Stimulated activated naive CD8-positive, alpha-beta T cell treated with anti-CD3 and anti-CD28 coated beads, Interleukin-15, Interleukin-2, amounts not matched to agents 100 U/mL and 50 U/mL, for 24 hours (primary cell): ENCODE measurements around the gene FLNC.

ENCODE experiments used
- ATAC-seq: fragments of 150-1000 bp; cut with Tn5 transposase; one replicate; pipeline ENCODE4 v1.10.0; 2021
- DNase-seq: peaks from one replicate; pipeline ENCODE4 v3.0.0; 2021

Gene FLNC

GRCh38 chr7:128893251-128894100 lies 63.3 kb downstream of the FLNC start:
- ATAC-seq (peak; percentile 11), DNase-seq (no peak)

DNA sequence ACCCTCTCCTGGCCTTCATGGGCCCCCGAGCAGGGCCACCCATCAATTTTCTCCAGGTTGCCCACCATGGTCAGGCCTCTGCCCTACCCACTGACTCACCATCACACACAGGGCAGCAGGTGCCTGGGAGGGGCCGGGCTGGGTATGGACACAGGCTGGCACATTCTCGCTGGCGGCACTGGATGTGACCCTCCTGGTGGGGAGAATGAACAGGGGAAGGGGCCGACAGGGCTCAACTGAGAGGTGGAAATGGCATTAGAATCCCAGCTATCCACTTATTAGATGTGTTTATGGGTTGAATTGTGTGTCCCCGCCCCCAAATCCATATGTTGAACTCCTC lies 63.9 kb downstream of the FLNC start:
- DNase-seq = no peak
- peak; percentile 7 for ATAC-seq

DNA sequence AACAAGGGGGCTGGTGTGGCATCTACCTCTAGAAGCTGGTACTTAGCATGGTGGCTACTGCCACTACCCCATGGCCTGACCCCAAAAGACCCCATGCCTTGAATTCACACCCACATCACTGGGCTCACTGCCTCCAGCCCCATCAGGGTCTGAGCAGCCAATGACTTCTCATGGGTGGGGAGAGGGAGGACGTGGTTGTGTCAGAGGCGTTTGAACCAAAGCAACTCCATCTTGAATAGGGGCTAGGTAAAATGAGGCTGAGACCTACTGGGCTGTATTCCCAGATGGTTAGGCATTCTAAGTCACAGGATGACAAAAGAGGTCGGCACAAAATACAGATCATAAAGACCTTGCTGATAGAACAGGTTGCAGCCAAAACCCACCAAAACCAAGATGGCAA lies 65.1 kb downstream of the FLNC start:
- ATAC-seq (no peak), DNase-seq (no peak)

DNA sequence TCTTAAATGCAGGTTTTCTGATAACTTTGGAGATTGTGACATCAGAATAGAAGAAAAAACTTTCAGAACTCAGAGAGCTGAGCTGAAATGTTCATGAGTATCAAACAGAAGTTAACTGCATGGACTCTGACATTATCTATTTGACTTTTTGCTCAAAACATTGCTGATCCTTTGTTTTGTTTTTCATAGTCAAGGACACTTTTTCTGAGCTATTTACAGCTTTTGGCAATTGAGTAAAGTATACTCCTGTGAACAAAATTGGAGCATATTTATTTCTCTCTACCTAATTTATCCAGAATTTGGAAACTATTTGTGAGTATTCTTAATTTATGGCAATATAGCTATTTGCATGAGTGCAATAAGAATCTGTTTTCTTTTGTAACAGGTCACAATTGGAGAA lies 69.2 kb downstream of the FLNC start:
- ATAC-seq (no peak), DNase-seq (no peak)

GRCh38 chr7:128900237-128900636 lies 70.0 kb downstream of the FLNC start:
- DNase-seq = no peak

DNA sequence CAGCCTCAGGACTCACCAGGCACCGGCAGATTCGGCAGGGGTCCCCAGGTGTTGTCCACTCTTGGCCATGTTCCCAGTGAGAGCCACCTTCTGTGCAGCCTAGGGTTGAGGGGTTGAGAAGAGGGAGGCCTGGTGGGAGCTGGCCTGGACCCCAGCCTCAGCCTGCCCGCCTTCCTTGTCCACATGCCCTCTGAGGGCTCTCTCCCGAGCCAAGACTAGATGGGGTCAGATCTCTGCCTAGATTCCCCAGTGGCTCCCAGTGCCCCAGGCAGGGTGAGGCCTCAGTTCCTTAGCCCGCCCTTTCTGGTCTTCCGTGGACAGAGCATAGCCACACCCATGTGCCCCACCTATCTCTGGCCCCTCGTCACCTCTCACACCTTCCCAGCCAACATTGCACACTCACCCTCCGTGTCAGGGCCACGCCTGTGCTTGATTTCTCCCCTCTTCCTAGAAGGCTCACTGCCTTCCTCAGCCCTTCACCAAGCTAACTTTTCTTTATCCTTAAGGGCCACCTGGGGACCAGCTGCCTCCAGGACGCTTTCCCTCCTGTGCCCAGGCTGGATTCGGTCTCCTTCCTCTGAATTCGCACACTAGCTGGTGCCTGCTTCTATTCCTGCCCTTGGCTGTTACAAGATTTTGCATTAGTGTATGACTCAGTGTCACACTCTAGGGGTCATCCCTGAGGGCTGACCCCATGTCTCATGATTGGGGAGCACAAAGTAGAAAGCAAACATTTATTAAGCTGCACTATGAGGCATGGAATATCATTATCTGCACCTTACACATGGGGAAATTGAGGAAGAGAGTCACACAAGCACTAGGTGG lies 72.8 kb downstream of the FLNC start:
- DNase-seq = no peak
- no peak for ATAC-seq

More at GRCh38 chr7:128900237-128900636, 70.0 kb downstream of the FLNC start:
- no peak for ATAC-seq

- no peak for ATAC-seq
- DNase-seq = no peak
These were observed 73.6 kb downstream of the FLNC start for GRCh38 chr7:128903621-128904361.

DNA sequence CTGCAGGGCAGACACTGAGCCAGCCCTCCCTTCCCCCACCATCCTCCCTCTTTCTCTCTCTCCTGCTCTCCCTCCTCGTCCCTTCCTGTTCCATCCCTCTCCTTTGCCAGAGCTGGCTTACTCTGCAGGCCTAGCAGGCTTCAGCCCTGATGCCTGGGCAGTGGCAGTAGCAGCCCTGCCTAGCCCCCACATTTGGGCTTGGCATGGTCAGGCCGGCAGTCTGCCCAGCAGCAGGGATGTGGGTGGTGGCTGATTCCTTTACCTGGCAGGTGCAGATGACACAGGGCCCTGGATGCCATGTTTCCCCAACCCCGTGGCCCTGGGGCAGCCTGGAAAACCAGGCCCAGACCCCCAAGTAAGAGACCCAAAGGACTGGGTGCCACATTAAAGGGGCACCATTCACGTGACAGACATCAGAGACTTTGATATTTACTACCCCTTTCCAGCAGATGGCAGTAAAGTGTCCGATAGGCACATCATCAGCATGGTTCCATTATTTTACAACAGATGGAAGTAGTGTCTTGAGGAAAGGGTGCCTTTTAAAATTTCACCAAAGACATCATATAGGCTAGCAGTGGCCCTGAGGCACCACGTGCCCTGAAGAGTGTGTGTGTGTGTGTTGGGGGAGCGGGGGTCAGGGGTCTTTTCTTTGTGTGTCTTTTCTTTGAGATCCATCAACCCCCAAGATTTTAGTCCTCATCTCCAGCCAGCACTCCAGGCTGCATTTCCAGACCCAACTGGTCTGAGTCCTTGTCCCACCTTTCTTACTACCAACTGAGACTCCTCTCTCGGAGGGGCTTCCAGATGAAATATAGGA lies 74.4 kb downstream of the FLNC start:
- ATAC-seq = peak; percentile 30
- no peak for DNase-seq

DNA sequence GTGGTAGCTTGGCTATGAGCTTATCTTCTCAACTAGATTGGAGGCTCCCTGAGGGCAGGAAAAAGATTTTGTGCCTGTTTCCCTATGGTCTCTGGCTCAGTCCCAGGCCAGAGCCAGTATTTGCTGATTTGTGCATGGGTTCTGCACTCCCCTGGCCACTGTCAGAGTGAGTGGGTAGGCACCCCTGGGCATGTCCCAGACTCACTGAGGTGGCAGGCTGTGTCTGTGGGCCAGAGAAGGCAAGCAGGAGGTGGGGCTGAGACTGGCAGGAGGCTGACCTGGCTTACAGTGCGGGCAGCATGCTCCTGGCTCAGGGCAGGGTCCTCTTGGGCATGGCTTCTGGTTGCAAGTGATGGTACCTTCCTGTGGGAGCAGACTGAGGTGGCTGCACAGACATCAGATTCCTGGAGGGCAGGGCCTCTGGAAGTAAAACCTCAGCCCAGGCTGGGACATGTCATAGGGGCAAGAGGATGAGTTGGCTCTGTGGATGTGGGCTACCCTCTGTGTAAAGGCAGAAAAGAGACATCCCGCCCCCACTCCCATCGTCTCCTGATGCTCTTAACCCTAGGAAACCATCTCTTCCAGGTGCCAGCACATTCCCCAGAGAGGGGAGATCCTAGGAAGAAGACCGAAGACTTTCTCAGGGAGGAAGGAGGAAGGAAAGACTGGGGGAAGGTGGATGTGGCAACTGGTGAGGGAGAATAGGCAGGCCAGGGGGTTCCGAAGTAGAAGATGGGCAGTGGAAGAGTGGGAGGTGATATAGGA lies 76.0 kb downstream of the FLNC start:
- no peak for DNase-seq
- ATAC-seq = no peak

DNA sequence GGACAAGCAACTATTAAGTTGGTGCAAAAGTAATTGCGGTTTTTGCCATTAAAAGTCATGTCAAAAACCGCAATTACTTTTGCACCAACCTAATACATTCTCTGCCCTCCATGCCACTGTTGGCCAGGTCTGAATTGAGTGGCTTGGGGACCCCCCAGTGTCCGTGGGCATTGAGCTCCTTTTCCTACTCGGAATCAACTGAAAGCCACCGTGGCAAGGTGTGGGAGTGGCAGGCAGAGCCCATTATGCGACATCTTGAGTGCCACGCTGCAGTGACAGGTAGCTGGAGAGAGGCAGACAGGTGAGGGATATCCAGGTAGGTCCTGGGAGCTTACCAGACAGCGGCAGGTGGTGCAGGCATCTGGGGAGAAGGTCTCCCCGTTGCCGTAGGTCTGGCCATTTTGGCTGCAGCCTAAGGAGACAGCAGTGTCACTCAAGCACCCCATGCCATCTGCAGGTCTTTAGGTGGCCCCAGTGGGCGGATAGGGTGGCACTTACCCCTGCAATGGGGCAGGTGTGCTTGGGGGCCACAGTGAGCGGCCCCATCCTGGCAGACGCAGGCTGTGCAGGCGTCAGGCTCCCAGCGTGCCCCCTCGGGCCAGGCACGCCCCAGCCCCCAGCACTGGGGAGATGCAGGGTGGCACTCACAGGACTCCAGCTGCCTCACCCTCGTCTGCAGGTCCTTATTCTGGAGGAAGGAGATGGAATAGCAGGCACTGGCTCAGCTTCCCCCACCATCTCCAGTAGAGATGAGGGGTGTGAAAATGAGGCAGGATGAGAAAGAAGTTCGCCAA lies 76.8 kb downstream of the FLNC start:
- no peak for DNase-seq

More for the DNA sequence above, 76.8 kb downstream of the FLNC start:
- no peak for ATAC-seq
